Epithelial cell of proximal tubule (primary cell): Measurements from ENCODE around the gene ACTN3. TPM values are rescaled to one million over a fixed set of nuclear protein-coding genes. Genes with fewer than 3 reads are reported as not detected.

Experiments used
- DNase-seq: peaks from one replicate; pipeline ENCODE4 v3.0.0-alpha.2; 2011; ENCODE audit warnings: low read depth
- H3K4me3 ChIP-seq: 2 replicates; pipeline ENCODE4 v1.5.1; 2011; ENCODE audit warnings: low read depth, mild to moderate bottlenecking, low read length
- total RNA-seq: library from RNA; depleted of rRNA; stranded (reverse); fragments of >200 nt; gene quantifications from 2 replicates; pipeline ENCODE4 v1.2.3, GENCODE V29; 2015
- TF ChIP-seq, protein P1 (sequence below): conservative IDR thresholded peaks from 2 replicates; pipeline ENCODE4 v1.5.1; 2012; ENCODE audit warnings: low read depth, mild to moderate bottlenecking, low read length

Gene ACTN3
- total RNA-seq, 1 donor from 2014 or later: not detected

DNA sequence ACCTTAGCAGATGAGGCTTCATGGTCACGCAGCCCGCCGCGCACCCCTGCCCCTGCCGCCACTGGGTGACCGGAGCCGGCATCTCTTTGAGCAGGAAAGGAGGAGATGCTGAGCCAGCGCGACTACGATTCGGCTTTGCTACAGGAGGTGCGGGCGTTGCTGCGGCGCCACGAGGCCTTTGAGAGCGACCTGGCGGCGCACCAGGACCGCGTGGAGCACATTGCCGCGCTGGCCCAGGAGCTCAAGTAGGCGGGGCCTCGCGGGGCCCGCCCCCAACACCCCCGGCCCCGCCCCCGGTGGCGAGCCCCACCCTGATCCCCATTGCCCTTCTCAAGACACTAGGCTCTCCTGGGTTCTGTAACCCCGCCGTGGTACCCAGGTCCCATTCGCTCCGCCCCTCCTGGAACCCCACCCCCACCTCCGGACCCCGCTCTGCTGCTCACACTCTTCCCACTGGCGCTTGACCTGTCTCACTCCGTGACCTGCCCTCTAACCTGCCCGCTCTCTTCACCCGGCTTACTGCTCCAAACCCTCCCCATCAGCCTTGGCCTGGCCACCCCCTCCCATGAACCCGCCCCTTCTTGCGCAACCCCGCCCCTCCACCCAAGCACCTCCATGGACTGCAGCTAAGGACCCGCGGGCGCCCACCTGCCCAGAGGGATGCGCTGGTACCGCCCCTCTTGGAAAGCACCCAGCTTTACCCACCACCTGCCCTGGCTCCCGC is 12.6 kb downstream of the ACTN3 start:
- H3K4me3 ChIP-seq: no peak overlapping the region
- no peak for DNase-seq
- TF ChIP-seq, protein P1, sequence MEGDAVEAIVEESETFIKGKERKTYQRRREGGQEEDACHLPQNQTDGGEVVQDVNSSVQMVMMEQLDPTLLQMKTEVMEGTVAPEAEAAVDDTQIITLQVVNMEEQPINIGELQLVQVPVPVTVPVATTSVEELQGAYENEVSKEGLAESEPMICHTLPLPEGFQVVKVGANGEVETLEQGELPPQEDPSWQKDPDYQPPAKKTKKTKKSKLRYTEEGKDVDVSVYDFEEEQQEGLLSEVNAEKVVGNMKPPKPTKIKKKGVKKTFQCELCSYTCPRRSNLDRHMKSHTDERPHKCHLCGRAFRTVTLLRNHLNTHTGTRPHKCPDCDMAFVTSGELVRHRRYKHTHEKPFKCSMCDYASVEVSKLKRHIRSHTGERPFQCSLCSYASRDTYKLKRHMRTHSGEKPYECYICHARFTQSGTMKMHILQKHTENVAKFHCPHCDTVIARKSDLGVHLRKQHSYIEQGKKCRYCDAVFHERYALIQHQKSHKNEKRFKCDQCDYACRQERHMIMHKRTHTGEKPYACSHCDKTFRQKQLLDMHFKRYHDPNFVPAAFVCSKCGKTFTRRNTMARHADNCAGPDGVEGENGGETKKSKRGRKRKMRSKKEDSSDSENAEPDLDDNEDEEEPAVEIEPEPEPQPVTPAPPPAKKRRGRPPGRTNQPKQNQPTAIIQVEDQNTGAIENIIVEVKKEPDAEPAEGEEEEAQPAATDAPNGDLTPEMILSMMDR: no peak

DNA sequence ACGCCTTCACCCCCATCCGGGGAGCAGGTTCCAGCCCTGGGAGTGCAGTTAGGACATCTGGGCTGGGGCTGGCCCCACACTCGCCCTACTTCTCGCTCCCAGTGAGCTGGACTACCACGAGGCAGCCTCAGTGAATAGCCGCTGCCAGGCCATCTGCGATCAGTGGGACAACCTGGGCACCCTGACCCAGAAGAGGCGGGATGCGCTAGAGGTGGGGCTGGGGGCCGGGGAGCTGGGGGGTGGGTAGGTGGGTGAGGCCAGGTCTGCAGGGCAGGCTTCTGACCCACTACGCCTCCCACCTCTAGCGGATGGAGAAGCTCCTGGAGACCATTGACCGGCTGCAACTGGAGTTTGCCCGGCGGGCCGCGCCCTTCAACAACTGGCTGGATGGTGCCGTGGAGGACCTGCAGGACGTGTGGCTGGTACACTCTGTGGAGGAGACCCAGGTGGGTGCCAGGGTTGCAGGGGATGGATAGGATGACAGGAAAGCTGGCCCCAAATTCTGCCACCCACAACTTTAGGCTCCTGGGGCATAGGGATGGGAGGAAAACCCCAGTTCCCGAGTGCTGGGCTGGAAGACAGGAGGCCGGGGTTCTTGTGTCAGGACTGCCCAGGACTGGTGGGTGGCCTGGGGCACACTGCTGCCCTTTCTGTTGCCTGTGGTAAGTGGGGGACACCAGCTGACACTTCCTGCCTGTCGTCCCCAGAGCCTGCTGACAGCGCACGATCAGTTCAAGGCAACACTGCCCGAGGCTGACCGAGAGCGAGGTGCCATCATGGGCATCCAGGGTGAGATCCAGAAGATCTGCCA is 13.4 kb downstream of the ACTN3 start:
- no peak for DNase-seq
- no peak overlapping the region for H3K4me3 ChIP-seq
- TF ChIP-seq, protein P1: no peak

DNA sequence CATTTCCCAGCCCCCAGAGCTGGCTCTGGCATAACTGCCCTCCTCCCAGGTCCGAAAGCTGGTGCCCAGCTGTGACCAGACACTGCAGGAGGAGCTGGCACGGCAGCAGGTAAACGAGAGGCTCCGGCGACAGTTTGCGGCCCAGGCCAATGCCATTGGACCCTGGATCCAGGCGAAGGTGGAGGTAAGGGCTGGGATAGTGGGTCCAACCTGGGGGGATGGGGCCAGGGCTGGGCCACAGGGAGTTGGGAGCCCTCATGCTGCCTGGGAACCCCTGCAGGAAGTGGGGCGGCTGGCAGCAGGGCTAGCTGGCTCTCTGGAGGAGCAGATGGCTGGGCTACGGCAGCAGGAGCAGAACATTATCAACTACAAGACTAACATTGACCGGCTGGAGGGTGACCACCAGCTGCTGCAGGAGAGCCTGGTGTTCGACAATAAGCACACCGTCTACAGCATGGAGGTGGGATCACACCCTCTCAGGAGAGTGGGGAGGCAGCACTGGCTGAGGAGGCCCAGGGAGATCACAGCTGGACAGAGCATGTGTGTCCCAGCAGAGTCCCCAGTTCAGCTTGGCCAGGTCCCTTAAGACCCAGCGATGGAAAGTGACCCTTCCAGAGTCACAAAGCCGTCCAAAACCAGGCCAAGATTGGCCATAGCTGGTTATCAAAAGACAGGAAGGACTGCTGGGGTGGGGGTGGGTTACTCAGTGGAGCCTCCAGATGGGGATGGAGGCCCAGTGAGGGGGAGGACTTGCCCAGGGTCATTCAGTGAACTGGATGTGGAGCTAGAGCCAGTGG is 14.7 kb downstream of the ACTN3 start:
- DNase-seq: no peak
- no peak overlapping the region for H3K4me3 ChIP-seq
- TF ChIP-seq, protein P1: no peak

DNA sequence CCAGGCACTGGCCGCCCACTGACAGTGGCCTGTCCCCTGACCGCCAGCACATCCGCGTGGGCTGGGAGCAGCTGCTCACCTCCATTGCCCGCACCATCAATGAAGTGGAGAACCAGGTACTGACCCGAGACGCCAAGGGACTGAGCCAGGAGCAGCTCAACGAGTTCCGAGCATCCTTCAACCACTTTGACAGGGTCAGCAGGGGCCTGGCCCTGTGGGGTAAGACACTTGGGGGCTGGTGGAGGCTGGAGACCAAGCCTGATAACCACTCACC is 15.2 kb downstream of the ACTN3 start:
- TF ChIP-seq, protein P1: no peak
- no peak overlapping the region for H3K4me3 ChIP-seq
- DNase-seq: no peak

DNA sequence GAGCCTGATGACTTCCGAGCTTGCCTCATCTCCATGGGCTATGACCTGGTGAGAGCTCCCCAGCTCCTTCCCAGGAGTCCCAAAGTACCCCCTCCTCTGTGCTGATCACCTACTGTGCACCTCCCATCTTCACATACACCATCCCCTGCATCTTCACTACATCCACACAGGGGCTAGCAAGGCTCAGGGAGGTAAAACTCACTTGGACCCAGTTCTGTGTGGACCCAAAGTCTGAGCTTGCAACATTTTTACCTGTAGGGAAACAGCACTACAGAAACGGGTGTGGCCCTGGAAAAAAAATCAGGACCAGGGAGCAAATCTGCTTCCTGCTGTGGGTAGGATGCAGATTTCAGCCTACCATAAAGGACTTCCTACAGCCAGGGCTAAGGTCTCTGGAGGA is 15.6 kb downstream of the ACTN3 start:
- no peak overlapping the region for H3K4me3 ChIP-seq
- TF ChIP-seq, protein P1: no peak
- no peak for DNase-seq

DNA sequence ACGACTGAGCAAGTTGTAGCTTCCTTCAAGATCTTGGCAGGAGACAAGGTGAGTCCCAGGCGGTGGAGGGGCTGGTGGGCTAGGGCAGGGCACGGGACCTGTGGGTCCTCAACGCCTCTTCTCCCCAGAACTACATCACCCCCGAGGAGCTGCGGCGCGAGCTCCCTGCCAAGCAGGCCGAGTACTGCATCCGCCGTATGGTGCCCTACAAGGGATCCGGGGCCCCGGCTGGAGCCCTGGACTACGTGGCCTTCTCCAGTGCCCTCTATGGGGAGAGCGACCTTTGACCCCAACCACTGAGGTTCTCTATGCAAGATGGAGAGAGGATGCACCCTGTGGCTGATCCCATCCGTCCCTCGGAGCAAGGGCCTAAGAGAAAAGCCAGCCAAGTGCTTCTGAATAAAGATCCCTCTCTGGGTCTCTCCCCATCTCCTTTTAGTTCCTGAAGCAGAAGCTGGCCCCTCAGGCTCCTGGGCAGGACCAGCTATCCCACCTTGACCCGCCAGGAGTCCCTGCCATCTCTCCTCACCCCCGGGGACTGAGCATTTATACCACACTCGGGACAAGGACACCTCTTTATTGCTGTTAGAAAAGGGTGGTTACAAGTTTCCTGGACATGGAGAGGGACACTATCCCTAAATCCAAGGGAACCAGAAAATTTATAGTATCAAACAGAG is 16.3 kb downstream of the ACTN3 start:
- DNase-seq: no peak
- TF ChIP-seq, protein P1: no peak
- no peak overlapping the region for H3K4me3 ChIP-seq
